Mesenchymal stem cell (in vitro differentiated cells and primary cell): Measurements from ENCODE around the gene CCDC6. TPM values are rescaled to one million over a fixed set of nuclear protein-coding genes. Genes with fewer than 3 reads are reported as not detected.
A peak's percentile ranks its signal among the peaks of the same experiment; 100 is the strongest.
"Not testable (repeated sequence)": the region's sequence is repeated elsewhere in the genome, so short reads cannot be mapped to it uniquely, and the experiment has no call there.

ENCODE experiments used
- DNase-seq: peaks from one replicate; pipeline ENCODE4 v3.0.0-alpha.2; 2013
- H2AFZ ChIP-seq: one replicate; pipeline ENCODE4 v1.6.1; 2013; ENCODE audit warnings: low read depth, mild to moderate bottlenecking, control low read depth, inconsistent platforms, low read length, moderate library complexity
- H2AK5ac ChIP-seq: 2 replicates; pipeline ENCODE4 v1.6.1; 2013; ENCODE audit warnings: low read length, moderate library complexity, mild to moderate bottlenecking, inconsistent platforms; ENCODE audit not compliant: severe bottlenecking
- H2BK120ac ChIP-seq: one replicate; pipeline ENCODE4 v1.6.1; 2013; ENCODE audit warnings: low read depth, mild to moderate bottlenecking, inconsistent platforms, low read length, moderate library complexity
- H2BK12ac ChIP-seq, 2 experiments: one replicate each; pipeline ENCODE4 v1.6.1; 2013; ENCODE audit warnings: inconsistent platforms in 2 of 2, low read length in 2 of 2, mild to moderate bottlenecking in 2 of 2, moderate library complexity in 2 of 2, control low read depth in 1 of 2
- H2BK15ac ChIP-seq: one replicate; pipeline ENCODE4 v1.6.1; 2013; ENCODE audit warnings: mild to moderate bottlenecking, low read depth, inconsistent platforms; ENCODE audit not compliant: poor library complexity, severe bottlenecking
- H2BK5ac ChIP-seq: 2 replicates; pipeline ENCODE4 v1.6.1; 2013; ENCODE audit warnings: low read depth, mild to moderate bottlenecking, low read length, control low read depth, inconsistent platforms; ENCODE audit not compliant: poor library complexity, severe bottlenecking
- H3K14ac ChIP-seq, 2 experiments: one replicate each; pipeline ENCODE4 v1.6.1; 2013; ENCODE audit warnings: inconsistent platforms in 2 of 2, low read length in 2 of 2, control low read depth in 1 of 2, mild to moderate bottlenecking in 1 of 2, moderate library complexity in 1 of 2
- H3K18ac ChIP-seq, 2 experiments: one replicate each; pipeline ENCODE4 v1.6.1; 2013; ENCODE audit warnings: inconsistent platforms in 2 of 2, low read length in 2 of 2, control low read depth in 1 of 2, low read depth in 1 of 2, mild to moderate bottlenecking in 1 of 2
- H3K23ac ChIP-seq, 2 experiments: one replicate each; pipeline ENCODE4 v1.6.1; 2013; ENCODE audit warnings: inconsistent platforms in 2 of 2, low read length in 2 of 2, mild to moderate bottlenecking in 2 of 2, moderate library complexity in 2 of 2, control low read depth in 1 of 2
- H3K27ac ChIP-seq: 2 replicates; pipeline ENCODE4 v1.5.1; 2013; ENCODE audit warnings: mild to moderate bottlenecking, moderate library complexity, low read length, control low read depth, inconsistent platforms; ENCODE audit not compliant: poor library complexity, severe bottlenecking
- H3K27me3 ChIP-seq, 2 experiments: 2 replicates each; pipeline versions ENCODE4 v1.6.1 to v1.7.0; 2013; ENCODE audit warnings: low read length in 2 of 2, mild to moderate bottlenecking in 2 of 2, moderate library complexity in 2 of 2, control low read depth in 1 of 2, inconsistent platforms in 1 of 2; ENCODE audit not compliant: control insufficient read depth in 1 of 2, insufficient read depth in 1 of 2
- H3K36me3 ChIP-seq, 2 experiments: 2 replicates each; pipeline versions ENCODE4 v1.6.1 to v1.7.0; 2013; ENCODE audit warnings: low read length in 2 of 2, control low read depth in 1 of 2, inconsistent platforms in 1 of 2, low read depth in 1 of 2, mild to moderate bottlenecking in 1 of 2; ENCODE audit not compliant: insufficient read depth in 2 of 2, control insufficient read depth in 1 of 2
- H3K4ac ChIP-seq, 2 experiments: one replicate each; pipeline ENCODE4 v1.6.1; 2013; ENCODE audit warnings: inconsistent platforms in 2 of 2, low read length in 2 of 2, mild to moderate bottlenecking in 2 of 2, moderate library complexity in 2 of 2, control low read depth in 1 of 2, low read depth in 1 of 2
- H3K4me1 ChIP-seq: 2 replicates; pipeline ENCODE4 v1.6.1; 2013; ENCODE audit warnings: low read depth, low read length, control low read depth; ENCODE audit not compliant: control insufficient read depth, insufficient read depth
- H3K4me2 ChIP-seq: 2 replicates; pipeline ENCODE4 v1.6.1; 2013; ENCODE audit warnings: low read length, mild to moderate bottlenecking, inconsistent platforms; ENCODE audit not compliant: poor library complexity, severe bottlenecking
- H3K4me3 ChIP-seq, 2 experiments: 2 replicates each; pipeline versions ENCODE4 v1.5.1 to v1.7.0; 2013; ENCODE audit warnings: low read length in 2 of 2, mild to moderate bottlenecking in 2 of 2, control low read depth in 1 of 2, low read depth in 1 of 2; ENCODE audit not compliant: insufficient read depth in 1 of 2
- H3K79me1 ChIP-seq: replicated peaks from 2 replicates; pipeline ENCODE4 v1.6.1; 2013; ENCODE audit warnings: mild to moderate bottlenecking, control low read depth, low read length, inconsistent platforms; ENCODE audit not compliant: poor library complexity, severe bottlenecking
- H3K9ac ChIP-seq: 2 replicates; pipeline ENCODE4 v1.7.0; 2013; ENCODE audit warnings: mild to moderate bottlenecking, low read length, moderate library complexity
- H3K9me3 ChIP-seq: 2 replicates; pipeline ENCODE4 v1.7.0; 2013; ENCODE audit warnings: mild to moderate bottlenecking, low read length; ENCODE audit not compliant: control insufficient read depth
- H4K8ac ChIP-seq: one replicate; pipeline ENCODE4 v1.6.1; 2013; ENCODE audit warnings: inconsistent platforms, mild to moderate bottlenecking, low read length, moderate library complexity
- H4K91ac ChIP-seq: one replicate; pipeline ENCODE4 v1.6.1; 2013; ENCODE audit warnings: mild to moderate bottlenecking, low read length, inconsistent platforms
- WGBS: methylation state at CpG from one replicate; pipeline ENCODE4 v1.1.7; 2013; ENCODE audit warnings: mixed read lengths; 5-methylcytosine and 5-hydroxymethylcytosine counted together
- polyA plus RNA-seq, 2 experiments: library from polyadenylated mRNA; stranded (reverse); fragments of 200-250 nt; gene quantifications; one replicate each; pipeline ENCODE4 v1.2.3, GENCODE V29; 2013

Gene CCDC6
- polyA plus RNA-seq (2013, experiment 1 of 2) = 29.8 TPM
- 30.0 TPM for polyA plus RNA-seq (2013, experiment 2 of 2)

DNA sequence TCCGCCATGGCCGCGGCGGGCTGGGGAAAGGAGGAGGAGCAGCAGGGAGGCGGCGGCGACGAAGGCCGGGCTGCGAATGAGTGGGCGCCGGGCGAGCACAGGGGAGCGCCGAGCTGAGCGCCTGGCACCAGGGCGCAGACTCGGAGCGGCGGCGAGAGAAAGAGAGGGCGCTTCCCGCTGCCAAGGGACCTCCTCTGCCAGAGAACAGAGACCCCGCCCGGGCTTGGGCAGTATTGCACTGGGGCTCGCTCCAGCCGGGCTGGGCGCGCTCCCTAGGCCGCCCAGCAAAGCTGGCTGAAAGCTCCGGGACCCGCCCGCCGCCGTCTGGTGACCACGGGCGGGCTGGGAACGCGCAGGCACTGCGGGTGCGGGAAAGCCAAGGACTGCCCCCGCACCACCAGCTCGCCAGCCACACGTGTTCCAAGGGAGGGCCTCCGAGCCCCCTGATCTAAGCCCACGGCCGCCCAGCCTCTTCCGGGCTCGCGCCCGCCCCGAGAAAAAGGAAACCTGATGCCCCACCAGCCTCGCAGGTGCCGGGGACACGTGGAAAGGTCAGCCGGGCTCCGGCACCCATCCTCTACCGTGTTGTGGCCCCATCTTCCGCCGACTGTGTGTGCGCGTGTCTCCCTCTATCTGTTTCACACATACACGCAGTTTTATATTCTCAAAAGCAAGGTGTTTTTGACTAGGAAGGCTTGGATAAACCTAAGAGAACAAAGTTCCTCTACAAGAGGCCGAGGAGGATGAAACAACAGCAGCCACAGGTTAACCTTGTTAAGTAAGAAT, at the start of gene CCDC6:
Gene CCDC6 (minus strand): TSS at position 140 of the 786 bp plus-strand sequence. CDS start 132 bp downstream, at position 8.
- Histone ChIP-seq H3K27ac (peak within 1 kb of the TSS; percentile 61), H3K79me1 (no peaks in the 10 kb centered on the region), H3K4ac (peak within 1 kb of the TSS; percentile 57 to 81), H4K8ac (peak within 1 kb of the TSS; percentile 90), H3K18ac (peak within 1 kb of the TSS; percentile 86 to 88), H2BK120ac (peak within 1 kb of the TSS; percentile 57), H3K9ac (peak within 1 kb of the TSS; percentile 94), H3K14ac (peak within 1 kb of the TSS; percentile 58 to 61), H3K4me3 (peak within 1 kb of the TSS; percentile 93 to 95), H2BK5ac (peak within 1 kb of the TSS; percentile 59), H2AK5ac (no peak within 1 kb of the TSS), H2AFZ (peak within 1 kb of the TSS; percentile 83), H3K27me3 (no peaks in the 10 kb centered on the region), H2BK15ac (peak within 1 kb of the TSS; percentile 97), H3K9me3 (no peaks in the 10 kb centered on the region), H3K4me1 (peaks cover 4% of the 10 kb centered on the region), H3K23ac (peak within 1 kb of the TSS in 1 of 2 experiments; percentile 57), H3K36me3 (no peaks in the 10 kb centered on the region), H4K91ac (peak within 1 kb of the TSS; percentile 64), H3K4me2 (peak within 1 kb of the TSS; percentile 81), H2BK12ac (peak within 1 kb of the TSS in 1 of 2 experiments; percentile 37)
- peak; percentile 95 for DNase-seq
- WGBS = under 1% methylated on average over 58 of the region's 64 CpGs

- H3K36me3 ChIP-seq = no peaks in the 10 kb centered on the region
- no peak overlapping the region for H4K91ac ChIP-seq
- no peak overlapping the region for H3K4me2 ChIP-seq
- no peak overlapping the region for H3K18ac ChIP-seq
- no peak overlapping the region for H3K9ac ChIP-seq
- H3K4me1 ChIP-seq = no peaks in the 10 kb centered on the region
- no peak overlapping the region for H2BK5ac ChIP-seq
- no peak overlapping the region for H2BK15ac ChIP-seq
- H3K4me3 ChIP-seq = no peak overlapping the region
- no peak for DNase-seq
- H2BK12ac ChIP-seq = no peak overlapping the region
- peaks cover 0 to 3% of the 10 kb centered on the region in 2 experiments for H3K27me3 ChIP-seq
- H3K79me1 ChIP-seq = no peaks in the 10 kb centered on the region
- H2AK5ac ChIP-seq = no peak overlapping the region
- H3K9me3 ChIP-seq = no peaks in the 10 kb centered on the region
- WGBS = no CpG with 5 or more reads among the region's 3 CpGs
- H4K8ac ChIP-seq = no peak overlapping the region
- H3K27ac ChIP-seq = no peak overlapping the region
- no peak overlapping the region for H3K4ac ChIP-seq
- H2BK120ac ChIP-seq = no peak overlapping the region
- no peak overlapping the region for H3K23ac ChIP-seq
- no peak overlapping the region for H3K14ac ChIP-seq
- H2AFZ ChIP-seq = no peak overlapping the region
These were observed 47.9 kb upstream of the CCDC6 start for GRCh38 chr10:59954296-59954695.

GRCh38 chr10:59953711-59954110, 47.4 kb upstream of the CCDC6 start:
- not testable (repeated sequence) for H2BK15ac ChIP-seq, H3K23ac ChIP-seq, H3K18ac ChIP-seq, H3K4me1 ChIP-seq, DNase-seq, H3K4ac ChIP-seq, H3K27ac ChIP-seq, H2AFZ ChIP-seq, H2BK5ac ChIP-seq, H4K91ac ChIP-seq, H2AK5ac ChIP-seq, H3K9me3 ChIP-seq, H3K9ac ChIP-seq, H3K4me3 ChIP-seq, H3K27me3 ChIP-seq, H2BK12ac ChIP-seq, H4K8ac ChIP-seq, H3K36me3 ChIP-seq, H3K4me2 ChIP-seq, H3K14ac ChIP-seq, H3K79me1 ChIP-seq, H2BK120ac ChIP-seq
- WGBS = 89% methylated on average over 1 of the region's 2 CpGs

GRCh38 chr10:59950105-59950504, 43.7 kb upstream of the CCDC6 start:
- Histone ChIP-seq H3K4me1 (no peaks in the 10 kb centered on the region), H4K91ac (no peak overlapping the region), H3K18ac (no peak overlapping the region), H3K4me2 (no peak overlapping the region), H3K36me3 (no peaks in the 10 kb centered on the region), H2BK120ac (no peak overlapping the region), H3K27ac (no peak overlapping the region), H2AFZ (no peak overlapping the region), H3K27me3 (peaks cover 3 to 5% of the 10 kb centered on the region in 2 experiments), H3K79me1 (no peaks in the 10 kb centered on the region), H3K23ac (no peak overlapping the region), H3K4ac (no peak overlapping the region), H4K8ac (no peak overlapping the region), H2AK5ac (no peak overlapping the region), H2BK5ac (no peak overlapping the region), H3K4me3 (no peak overlapping the region), H3K9me3 (no peaks in the 10 kb centered on the region), H2BK12ac (no peak overlapping the region), H3K14ac (no peak overlapping the region), H2BK15ac (no peak overlapping the region), H3K9ac (no peak overlapping the region)
- DNase-seq = no peak
- WGBS = 50% methylated on average over 1 of the region's 2 CpGs
